Fibroblast of lung (primary cell): ENCODE data around the gene PDS5B. TPM values are rescaled to one million over a fixed set of nuclear protein-coding genes. Genes with fewer than 3 reads are reported as not detected.

Experiments used
- DNase-seq, 2 donors: peaks; one replicate each; pipeline versions ENCODE4 v3.0.0 to v3.0.0-alpha.2; 2010; ENCODE audit warnings: low read depth in 2 of 2
- H2AFZ ChIP-seq: 2 replicates; pipeline ENCODE4 v1.5.1; 2012; ENCODE audit warnings: low read length, control low read depth, inconsistent platforms
- H3K27ac ChIP-seq: 2 replicates; pipeline ENCODE4 v1.5.1; 2011; ENCODE audit warnings: low read length, control low read depth; ENCODE audit not compliant: insufficient read depth
- H3K27me3 ChIP-seq: 2 replicates; pipeline ENCODE4 v1.5.1; 2011; ENCODE audit warnings: mild to moderate bottlenecking, low read length; ENCODE audit not compliant: control insufficient read depth, insufficient read depth
- H3K36me3 ChIP-seq: 2 replicates; pipeline ENCODE4 v1.5.1; 2011; ENCODE audit warnings: low read length; ENCODE audit not compliant: control insufficient read depth, insufficient read depth
- H3K4me1 ChIP-seq: 2 replicates; pipeline ENCODE4 v1.5.1; 2011; ENCODE audit warnings: low read length; ENCODE audit not compliant: control insufficient read depth, insufficient read depth; ENCODE audit errors: extremely low read depth
- H3K4me2 ChIP-seq: 2 replicates; pipeline ENCODE4 v1.5.1; 2011; ENCODE audit warnings: low read length, control low read depth; ENCODE audit not compliant: insufficient read depth; ENCODE audit errors: extremely low read depth
- H3K4me3 ChIP-seq, 4 experiments: fragments of 200-600 bp in 1 of 4; sonication (generic) in 1 of 4; replicated peaks in 1 of 4; 2 replicates each; pipeline ENCODE4 v1.5.1; 2011 to 2016; ENCODE audit warnings: low read length in 4 of 4, low read depth in 3 of 4, mild to moderate bottlenecking in 3 of 4, control low read depth in 2 of 4, inconsistent platforms in 1 of 4, mixed read lengths in 1 of 4; ENCODE audit not compliant: insufficient read depth in 1 of 4; ENCODE audit errors: control extremely low read depth in 1 of 4
- H3K79me2 ChIP-seq: 2 replicates; pipeline ENCODE4 v1.5.1; 2012; ENCODE audit warnings: mild to moderate bottlenecking, low read length, inconsistent platforms; ENCODE audit not compliant: control insufficient read depth, insufficient read depth
- H3K9ac ChIP-seq: 2 replicates; pipeline ENCODE4 v1.5.1; 2011; ENCODE audit warnings: mild to moderate bottlenecking, low read length, control low read depth; ENCODE audit not compliant: insufficient read depth
- H3K9me3 ChIP-seq: 2 replicates; pipeline ENCODE4 v1.5.1; 2012; ENCODE audit warnings: low read depth, low read length; ENCODE audit not compliant: control insufficient read depth, insufficient read depth
- H4K20me1 ChIP-seq: 2 replicates; pipeline ENCODE4 v1.5.1; 2011; ENCODE audit warnings: low read length; ENCODE audit not compliant: control insufficient read depth, insufficient read depth; ENCODE audit errors: extremely low read depth
- CTCF ChIP-seq, 2 donors: IDR thresholded peaks in 1 of 2; conservative IDR thresholded peaks in 1 of 2; 1 replicate in 1 of 2; 2 replicates in 1 of 2; pipeline ENCODE4 v1.5.1; 2011 to 2012; ENCODE audit warnings: low read length in 2 of 2, control low read depth in 1 of 2, inconsistent platforms in 1 of 2, low read depth in 1 of 2, mild to moderate bottlenecking in 1 of 2
- EZH2 ChIP-seq: IDR thresholded peaks from 2 replicates; pipeline ENCODE4 v1.5.1; 2012; ENCODE audit warnings: low read length, control low read depth, mild to moderate bottlenecking; ENCODE audit errors: missing control alignments
- polyA plus RNA-seq, 2 donors: library from polyadenylated mRNA; depleted of rRNA in 1 of 2; stranded (reverse) in 1 of 2; unstranded in 1 of 2; fragments of >200 nt; gene quantifications; 2 replicates each; pipeline ENCODE4 v1.2.1, GENCODE V29; 2011 to 2012; ENCODE audit warnings: missing spikeins in 1 of 2
- total RNA-seq: library from RNA; depleted of rRNA; stranded (reverse); fragments of >200 nt; gene quantifications from 2 replicates; pipeline ENCODE4 v1.2.1, GENCODE V29; 2014

PDS5B gene
- total and polyA plus RNA-seq, 2 donors (not counting 1 experiment from before 2014, with no cell fraction given), result 18.6 to 25.6 TPM

- H3K9me3 ChIP-seq, result no peaks in the 10 kb centered on the region
- peak in 1 of 2 donors; percentile 67 for DNase-seq
- H2AFZ ChIP-seq, result no peak overlapping the region
- no peak overlapping the region for H3K4me2 ChIP-seq
- no peaks in the 10 kb centered on the region for H3K27me3 ChIP-seq
- no peak overlapping the region for H3K27ac ChIP-seq
- no peaks in the 10 kb centered on the region for H3K4me1 ChIP-seq
- TF ChIP-seq CTCF (conservative IDR thresholded peaks at IDR 0.05 in 1 of 2, IDR thresholded peaks at IDR 0.05 in 1 of 2; ENCODE audit: low read depth in 1 of 2, low read length in 2 of 2) (no peak), EZH2 (no peak)
- H3K4me3 ChIP-seq, result no peak overlapping the region
- H3K79me2 ChIP-seq, result peaks cover 52% of the 10 kb centered on the region
- H3K36me3 ChIP-seq, result no peaks in the 10 kb centered on the region
- no peak overlapping the region for H3K9ac ChIP-seq
- H4K20me1 ChIP-seq, result no peaks in the 10 kb centered on the region
These were observed 43.1 kb downstream of the PDS5B start for GRCh38 chr13:32629313-32629712.

GRCh38 chr13:32629866-32630265 lies 43.6 kb downstream of the PDS5B start:
- H3K27ac ChIP-seq, result no peak overlapping the region
- no peaks in the 10 kb centered on the region for H4K20me1 ChIP-seq
- no peak overlapping the region for H3K4me3 ChIP-seq
- no peaks in the 10 kb centered on the region for H3K4me1 ChIP-seq
- TF ChIP-seq CTCF (conservative IDR thresholded peaks at IDR 0.05 in 1 of 2, IDR thresholded peaks at IDR 0.05 in 1 of 2; ENCODE audit: low read depth in 1 of 2, low read length in 2 of 2), result no peak
- TF ChIP-seq EZH2, result no peak
- peaks cover 46% of the 10 kb centered on the region for H3K79me2 ChIP-seq
- H2AFZ ChIP-seq, result no peak overlapping the region
- DNase-seq, result no peak
- H3K36me3 ChIP-seq, result no peaks in the 10 kb centered on the region
- H3K4me2 ChIP-seq, result no peak overlapping the region
- H3K9me3 ChIP-seq, result no peaks in the 10 kb centered on the region
- no peak overlapping the region for H3K9ac ChIP-seq
- no peaks in the 10 kb centered on the region for H3K27me3 ChIP-seq

- H3K27ac ChIP-seq, result no peak overlapping the region
- H3K4me3 ChIP-seq, result no peak overlapping the region
- H3K4me1 ChIP-seq, result no peaks in the 10 kb centered on the region
- no peaks in the 10 kb centered on the region for H3K27me3 ChIP-seq
- H4K20me1 ChIP-seq, result no peaks in the 10 kb centered on the region
- H3K9me3 ChIP-seq, result no peaks in the 10 kb centered on the region
- no peaks in the 10 kb centered on the region for H3K36me3 ChIP-seq
- no peak overlapping the region for H2AFZ ChIP-seq
- peaks cover 31% of the 10 kb centered on the region for H3K79me2 ChIP-seq
- H3K4me2 ChIP-seq, result no peak overlapping the region
- TF ChIP-seq EZH2, result no peak
- TF ChIP-seq CTCF (conservative IDR thresholded peaks at IDR 0.05 in 1 of 2, IDR thresholded peaks at IDR 0.05 in 1 of 2; ENCODE audit: low read depth in 1 of 2, low read length in 2 of 2), result no peak
- DNase-seq, result peak in 1 of 2 donors; percentile 36
- no peak overlapping the region for H3K9ac ChIP-seq
These were observed 46.2 kb downstream of the PDS5B start for GRCh38 chr13:32632343-32632909.
